Loucy (cell line): ENCODE data around the gene TMEM119.

ENCODE experiments used
- H2AFZ ChIP-seq: fragments of 200-600 bp; sonication (generic); 2 replicates; pipeline ENCODE4 v1.6.0; 2016; ENCODE audit warnings: antibody characterized with exemption, mild to moderate bottlenecking, low read length, moderate library complexity
- H3F3A ChIP-seq: fragments of 200-600 bp; 2 replicates; pipeline ENCODE4 v1.6.0; 2016; ENCODE audit warnings: antibody characterized with exemption, low read depth, mild to moderate bottlenecking
- H3K27me3 ChIP-seq: fragments of 200-600 bp; sonication (generic); 2 replicates; pipeline ENCODE4 v1.6.1; 2014; ENCODE audit warnings: low read length, mild to moderate bottlenecking; ENCODE audit not compliant: insufficient read depth, poor library complexity, severe bottlenecking
- H3K36me3 ChIP-seq: fragments of 200-600 bp; sonication (generic); 2 replicates; pipeline ENCODE4 v1.6.1; 2016; ENCODE audit warnings: low read length; ENCODE audit not compliant: insufficient read depth
- H3K4me1 ChIP-seq: fragments of 200-600 bp; sonication (generic); 2 replicates; pipeline ENCODE4 v1.5.1; 2014; ENCODE audit warnings: low read length, mild to moderate bottlenecking; ENCODE audit not compliant: insufficient read depth, poor library complexity, severe bottlenecking
- H3K4me2 ChIP-seq: fragments of 200-600 bp; sonication (generic); 2 replicates; pipeline ENCODE4 v1.6.0; 2014; ENCODE audit warnings: antibody characterized with exemption, low read length, low read depth, mild to moderate bottlenecking; ENCODE audit not compliant: poor library complexity, severe bottlenecking
- H3K4me3 ChIP-seq: fragments of 200-600 bp; sonication (generic); 2 replicates; pipeline ENCODE4 v1.5.1; 2014; ENCODE audit warnings: low read length, mild to moderate bottlenecking, mixed read lengths; ENCODE audit not compliant: poor library complexity, severe bottlenecking
- H3K79me2 ChIP-seq: fragments of 200-600 bp; sonication (generic); 2 replicates; pipeline ENCODE4 v1.6.1; 2014; ENCODE audit warnings: low read length; ENCODE audit not compliant: insufficient read depth
- H3K9ac ChIP-seq: fragments of 200-600 bp; sonication (generic); 2 replicates; pipeline ENCODE4 v1.6.0; 2014; ENCODE audit warnings: mild to moderate bottlenecking, low read depth, low read length, moderate library complexity; ENCODE audit not compliant: poor library complexity, severe bottlenecking
- H3K9me2 ChIP-seq: fragments of 200-600 bp; sonication (generic); replicated peaks from 2 replicates; pipeline ENCODE4 v1.6.1; 2016; ENCODE audit warnings: low read depth, low read length, mixed read lengths
- H3K9me3 ChIP-seq: fragments of 200-600 bp; sonication (generic); 2 replicates; pipeline ENCODE4 v1.6.1; 2014; ENCODE audit warnings: mild to moderate bottlenecking, antibody characterized with exemption, low read length, low read depth; ENCODE audit not compliant: insufficient read depth
- H4K20me1 ChIP-seq: fragments of 200-600 bp; sonication (generic); 2 replicates; pipeline ENCODE4 v1.6.0; 2014; ENCODE audit warnings: antibody characterized with exemption, low read length, mild to moderate bottlenecking; ENCODE audit not compliant: insufficient read depth, poor library complexity, severe bottlenecking
- CTCF ChIP-seq: fragments of 200-600 bp; sonication (generic); conservative IDR thresholded peaks from 2 replicates; pipeline ENCODE4 v1.5.1; 2014; ENCODE audit warnings: mild to moderate bottlenecking, antibody characterized with exemption, low read length
- EZH2phosphoT487 ChIP-seq: fragments of 200-600 bp; IDR thresholded peaks from 2 replicates; pipeline ENCODE4 v1.6.1; 2018; ENCODE audit warnings: antibody characterized with exemption, mild to moderate bottlenecking, moderate library complexity, borderline replicate concordance

The TMEM119 gene

GRCh38 chr12:108645686-108646599 lies 48.1 kb upstream of the TMEM119 start:
- no peak overlapping the region for H3K9ac ChIP-seq
- H4K20me1 ChIP-seq = no peaks in the 10 kb centered on the region
- TF ChIP-seq EZH2phosphoT487 (no peak), CTCF (no peak)
- peak overlapping the region; percentile 4 for H3K4me2 ChIP-seq
- H3F3A ChIP-seq = no peaks in the 10 kb centered on the region
- H3K36me3 ChIP-seq = peaks cover 62% of the 10 kb centered on the region; the same call in 1 of the 2 replicates
- no peaks in the 10 kb centered on the region for H3K79me2 ChIP-seq
- H3K9me2 ChIP-seq = no peaks in the 10 kb centered on the region
- peaks cover 19% of the 10 kb centered on the region for H3K4me1 ChIP-seq
- no peaks in the 10 kb centered on the region for H3K27me3 ChIP-seq
- no peaks in the 10 kb centered on the region for H3K9me3 ChIP-seq
- H3K4me3 ChIP-seq = no peak overlapping the region
- no peak overlapping the region for H2AFZ ChIP-seq

- H4K20me1 ChIP-seq = no peaks in the 10 kb centered on the region
- no peaks in the 10 kb centered on the region for H3K9me2 ChIP-seq
- no peak overlapping the region for H3K9ac ChIP-seq
- H3K4me3 ChIP-seq = no peak overlapping the region
- no peak overlapping the region for H3K4me2 ChIP-seq
- H3K36me3 ChIP-seq = peaks cover 51% of the 10 kb centered on the region; the same call in 1 of the 2 replicates
- no peaks in the 10 kb centered on the region for H3K9me3 ChIP-seq
- peaks cover 21% of the 10 kb centered on the region for H3K4me1 ChIP-seq
- H3F3A ChIP-seq = no peaks in the 10 kb centered on the region
- H3K79me2 ChIP-seq = no peaks in the 10 kb centered on the region
- H2AFZ ChIP-seq = no peak overlapping the region
- TF ChIP-seq CTCF (no peak), EZH2phosphoT487 (no peak)
- H3K27me3 ChIP-seq = no peaks in the 10 kb centered on the region
These were observed 46.9 kb upstream of the TMEM119 start for GRCh38 chr12:108644811-108645120.

- no peaks in the 10 kb centered on the region for H3F3A ChIP-seq
These were observed 46.3 kb upstream of the TMEM119 start for GRCh38 chr12:108643941-108644810.

More at GRCh38 chr12:108643941-108644810, 46.3 kb upstream of the TMEM119 start:
- Histone ChIP-seq H4K20me1 (no peaks in the 10 kb centered on the region), H3K4me2 (no peak overlapping the region), H3K9me3 (no peaks in the 10 kb centered on the region), H3K9me2 (no peaks in the 10 kb centered on the region), H3K27me3 (no peaks in the 10 kb centered on the region), H3K9ac (no peak overlapping the region), H2AFZ (no peak overlapping the region), H3K4me3 (no peak overlapping the region), H3K36me3 (peaks cover 45% of the 10 kb centered on the region; the same call in 1 of the 2 replicates), H3K4me1 (peaks cover 21% of the 10 kb centered on the region), H3K79me2 (no peaks in the 10 kb centered on the region)
- TF ChIP-seq CTCF = no peak
- no peak for TF ChIP-seq EZH2phosphoT487
